ELF-1 (cell line): Measurements from ENCODE around the gene ADAMTSL4.
"Not testable (repeated sequence)": the region's sequence is repeated elsewhere in the genome, so short reads cannot be mapped to it uniquely, and the experiment has no call there.

Experiments used
- DNase-seq: peaks from one replicate; pipeline ENCODE4 v3.0.0-alpha.2; 2016; ENCODE audit warnings: low read depth, low spot score

ADAMTSL4 gene

DNA sequence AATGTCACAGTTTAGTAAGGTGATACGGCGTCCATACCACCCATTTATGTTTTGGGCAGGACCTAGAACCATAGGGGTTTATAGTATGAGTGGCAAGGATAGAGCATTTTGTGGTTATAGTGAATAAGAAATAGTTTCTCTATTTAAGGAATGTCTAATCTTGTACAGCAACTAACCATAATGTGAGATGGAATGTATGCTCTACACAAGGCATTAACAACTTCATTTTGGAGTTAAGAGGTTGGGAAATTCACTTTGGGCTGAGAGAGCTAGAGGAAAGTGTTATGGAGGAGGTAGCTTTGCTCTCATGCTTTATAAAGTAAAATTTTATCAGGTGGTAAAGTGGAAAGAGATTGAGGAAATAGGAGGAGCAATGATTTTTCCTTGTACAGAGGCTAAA, 33.2 kb downstream of the ADAMTSL4 start:
- DNase-seq, result no peak

DNA sequence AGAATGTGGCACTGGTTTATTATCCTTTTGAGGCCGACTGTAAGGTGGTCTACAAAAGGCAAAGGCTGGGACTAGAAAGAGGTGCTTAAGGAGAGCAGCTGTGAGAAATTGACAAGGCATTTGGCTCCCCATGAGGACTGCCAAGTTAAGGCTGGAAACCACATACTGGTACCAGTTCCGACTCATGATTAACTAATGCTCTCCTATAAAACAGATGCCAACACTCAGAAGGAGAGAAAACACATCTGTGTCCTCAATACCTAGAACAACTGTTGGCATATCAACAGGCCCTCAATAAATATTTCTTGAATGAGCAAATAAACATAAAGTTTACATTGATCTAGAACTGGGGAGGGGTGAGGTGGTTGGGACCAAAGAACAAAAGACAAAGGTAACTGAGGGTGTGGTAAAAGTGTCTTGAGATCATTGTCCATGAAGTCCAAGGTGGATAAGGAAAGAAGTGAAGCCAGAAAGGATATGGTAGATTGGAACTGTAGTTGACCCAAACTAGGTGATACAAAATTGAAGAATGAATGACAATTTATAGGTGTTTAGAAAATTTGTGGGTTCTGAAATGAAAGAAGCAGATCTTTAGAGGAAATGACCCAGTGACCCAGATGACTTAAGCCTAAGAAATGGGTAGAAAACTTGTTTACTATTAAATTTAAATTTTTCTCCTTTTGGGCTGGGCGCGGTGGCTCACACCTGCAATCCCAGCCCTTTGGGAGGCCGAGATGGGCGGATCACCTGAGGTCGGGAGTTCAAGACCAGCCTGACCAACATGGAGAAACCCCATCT, 47.1 kb downstream of the ADAMTSL4 start:
- no peak for DNase-seq

DNA sequence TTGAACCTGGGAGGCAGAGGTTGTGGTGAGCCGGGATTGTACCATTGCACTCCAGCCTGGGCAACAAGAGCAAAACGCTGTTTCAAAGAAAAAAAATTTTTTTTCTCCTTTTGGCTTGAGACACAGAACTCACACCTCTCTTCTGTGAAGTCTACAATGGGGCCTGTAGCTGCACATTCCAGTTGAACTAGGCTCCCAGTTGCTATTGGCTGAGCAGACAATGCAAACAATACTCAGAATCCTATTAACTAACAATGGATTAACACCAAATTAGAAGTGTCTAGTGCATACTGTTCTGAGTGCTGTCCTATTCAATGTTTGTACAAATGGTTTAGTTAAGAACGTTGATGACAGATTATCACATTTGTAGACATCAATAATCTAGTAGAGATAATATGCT, 47.8 kb downstream of the ADAMTSL4 start:
- no peak for DNase-seq

DNA sequence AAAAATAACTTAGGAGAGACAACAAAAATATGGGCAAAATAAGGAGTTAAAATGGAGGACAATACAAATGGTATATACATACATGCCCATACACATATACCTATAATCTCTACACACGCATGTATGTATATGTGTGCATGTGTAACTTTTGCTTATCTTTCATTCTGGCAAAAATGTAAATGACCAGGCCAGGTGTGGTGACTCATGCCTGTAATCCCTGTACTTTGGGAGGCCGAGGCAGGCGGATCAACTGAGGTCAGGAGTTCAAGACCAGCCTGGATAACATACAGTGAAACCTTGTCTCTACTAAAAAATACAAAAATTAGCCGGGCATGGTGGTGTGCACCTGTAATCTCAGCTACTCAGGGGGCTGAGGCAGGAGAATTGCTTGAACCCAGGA, 49.1 kb downstream of the ADAMTSL4 start:
- DNase-seq, result not testable (repeated sequence)

DNA sequence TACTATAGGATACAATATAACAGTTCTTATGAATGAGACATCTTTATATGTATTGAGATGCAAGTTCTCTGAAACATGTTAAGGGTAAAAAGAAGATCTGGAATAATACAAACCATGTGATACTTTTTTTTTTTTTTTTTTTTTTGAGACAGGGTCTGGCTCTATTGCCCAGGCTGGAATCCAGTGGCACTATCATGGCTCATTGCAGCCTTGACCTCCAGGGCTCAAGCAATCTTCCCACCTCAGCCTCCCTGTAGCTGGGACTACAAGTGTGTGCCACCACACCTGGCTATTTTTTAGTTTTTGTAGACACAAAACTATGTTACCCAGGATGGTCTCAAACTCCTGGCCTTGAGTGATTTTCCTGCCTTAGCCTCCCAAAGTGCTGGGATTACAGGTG, 52.3 kb downstream of the ADAMTSL4 start:
- DNase-seq, result no peak

DNA sequence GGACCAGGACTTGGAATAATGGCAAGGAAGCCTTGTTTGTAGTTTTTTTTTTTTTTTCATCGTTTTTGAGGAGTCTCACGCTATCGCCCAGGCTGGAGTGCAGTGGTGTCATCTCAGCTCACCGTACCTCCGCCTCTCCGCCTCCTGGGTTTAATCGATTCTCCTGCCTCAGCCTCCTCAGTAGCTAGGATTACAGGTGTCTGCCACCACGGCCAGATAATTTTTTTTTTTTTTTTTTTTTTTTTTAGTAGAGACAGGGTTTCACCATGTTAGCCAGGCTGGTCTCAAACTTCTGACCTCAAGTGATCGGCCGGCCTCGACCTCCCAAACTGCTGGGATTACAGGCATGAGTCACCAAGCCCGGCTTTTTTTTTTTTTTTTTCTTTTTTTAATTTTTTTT, 53.2 kb downstream of the ADAMTSL4 start:
- DNase-seq, result not testable (repeated sequence)

DNA sequence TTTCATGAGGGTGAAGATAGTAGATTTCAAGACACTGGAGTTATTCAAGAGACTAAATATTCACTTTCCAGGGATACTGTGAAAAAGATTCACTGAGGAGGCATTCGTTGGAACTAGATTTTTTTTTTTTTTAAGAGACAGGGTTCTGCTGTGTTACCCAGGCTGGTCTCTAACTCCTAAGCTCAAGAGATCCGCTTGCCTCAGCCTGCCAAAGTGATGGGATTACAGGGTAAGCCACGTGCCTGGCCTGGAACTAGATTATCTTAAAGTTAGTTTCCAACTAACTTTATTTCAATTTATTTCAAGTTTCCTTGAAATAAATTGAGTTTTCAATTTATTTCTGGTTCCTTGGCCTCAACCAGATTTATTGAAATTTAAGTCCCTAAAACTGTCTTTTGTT, 54.5 kb downstream of the ADAMTSL4 start:
- DNase-seq, result no peak

DNA sequence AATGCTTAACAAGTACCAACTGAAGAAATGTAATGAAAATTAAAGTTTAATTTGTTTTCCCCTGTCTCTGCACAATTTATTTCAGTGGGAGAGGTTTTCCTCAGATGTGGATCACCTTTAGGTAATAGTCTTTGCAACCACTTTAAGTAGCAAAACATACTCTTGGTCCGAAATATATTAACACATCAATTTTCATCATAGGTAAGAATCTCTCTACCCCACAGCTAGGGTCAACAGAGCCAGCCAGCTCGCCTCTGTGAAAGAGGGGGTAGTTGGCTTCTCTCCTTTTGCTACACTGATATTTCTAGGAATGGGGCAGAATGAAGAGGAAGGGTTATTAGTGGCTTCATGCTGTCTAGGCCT, 55.0 kb downstream of the ADAMTSL4 start:
- no peak for DNase-seq

DNA sequence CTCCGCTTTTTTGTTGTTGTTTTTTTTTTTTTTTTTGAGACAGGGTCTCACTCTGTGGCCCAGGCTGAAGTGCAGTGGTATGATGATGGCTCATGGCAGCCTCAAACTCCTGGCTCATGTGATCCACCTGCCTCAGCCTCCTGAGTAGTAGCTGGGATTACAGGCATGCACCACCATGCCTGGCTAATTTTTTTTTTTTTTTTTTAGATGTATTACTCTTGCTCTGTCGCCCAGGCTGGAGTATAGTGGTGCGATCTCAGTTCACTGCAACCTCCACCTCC, 56.2 kb downstream of the ADAMTSL4 start:
- DNase-seq, result not testable (repeated sequence)

DNA sequence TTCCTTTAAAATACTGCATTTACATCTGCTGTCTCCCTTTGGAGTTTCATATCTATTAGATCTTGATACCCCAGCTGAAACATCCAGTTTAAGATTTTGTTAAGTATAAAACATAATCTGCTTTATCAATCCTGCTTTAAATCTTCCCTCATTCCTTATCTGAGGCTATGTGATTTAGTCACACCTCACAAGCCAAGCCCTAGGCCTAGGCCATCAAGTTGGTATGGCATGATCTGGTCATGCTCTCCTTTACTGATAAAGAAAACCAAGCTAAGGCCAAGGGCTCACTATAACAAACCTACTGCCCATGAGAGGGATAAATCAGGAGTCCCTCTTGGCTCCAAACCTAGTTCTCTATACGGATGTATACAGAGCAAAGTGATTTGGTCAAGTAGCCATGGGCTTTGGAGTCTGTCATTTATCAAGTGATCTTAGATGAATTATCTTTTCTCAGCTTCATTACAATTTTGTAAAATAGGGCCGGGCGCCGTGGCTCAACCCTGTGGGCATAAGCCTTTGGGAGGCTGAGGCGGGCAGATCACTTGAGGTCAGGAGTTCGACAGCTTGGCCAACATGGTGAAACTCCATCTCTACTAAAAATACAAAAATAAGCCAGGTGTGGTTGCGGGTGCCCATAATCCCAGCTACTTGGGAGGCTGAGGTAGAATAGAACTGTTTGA, 57.4 kb downstream of the ADAMTSL4 start:
- DNase-seq, result no peak

DNA sequence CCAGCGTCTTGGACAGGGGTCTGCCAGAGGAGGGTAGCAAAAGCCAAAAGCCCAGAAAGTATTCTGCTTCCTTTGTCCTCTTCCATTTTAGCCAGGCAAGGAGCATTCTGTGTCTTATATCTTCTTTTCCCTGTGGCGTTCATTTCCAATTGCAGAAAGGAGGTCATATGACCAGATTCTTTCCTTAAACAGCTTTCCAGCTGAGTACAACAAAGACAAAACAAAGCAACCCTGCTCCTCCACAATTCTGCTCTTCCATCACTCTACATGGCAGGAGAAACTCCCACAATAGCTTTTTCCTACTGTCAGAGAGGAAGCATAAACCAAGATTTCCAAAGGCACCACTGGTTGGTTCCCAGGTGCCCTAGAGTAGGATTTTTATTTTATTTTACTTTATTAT, 60.5 kb downstream of the ADAMTSL4 start:
- DNase-seq, result peak; percentile 54
